SK-N-SH treated with all-trans-retinoic acid at 6 μM for 48 hours (cell line): ENCODE results near the gene SEL1L3.

ENCODE experiments used
- ARNTL ChIP-seq: fragments of 450-650 bp; formaldehyde crosslinking; IDR thresholded peaks from 2 replicates; pipeline ENCODE4 v1.5.0; 2020; ENCODE audit warnings: low read depth, mild to moderate bottlenecking, moderate library complexity, borderline replicate concordance
- BACH2 ChIP-seq: fragments of 250-450 bp; sonication (Bioruptor Pico); IDR thresholded peaks from 2 replicates; pipeline ENCODE4 v1.9.0; 2021; ENCODE audit warnings: mild to moderate bottlenecking, borderline replicate concordance
- CSDC2 ChIP-seq: fragments of 250-450 bp; sonication (Bioruptor Pico); IDR thresholded peaks from 2 replicates; pipeline ENCODE4 v1.5.0; 2020; ENCODE audit warnings: mild to moderate bottlenecking, moderate library complexity
- ESRRG ChIP-seq: fragments of 250-450 bp; sonication (Bioruptor Pico); IDR thresholded peaks from 2 replicates; pipeline ENCODE4 v1.6.1; 2021; ENCODE audit warnings: mild to moderate bottlenecking
- GLIS3 ChIP-seq: fragments of 250-450 bp; sonication (Bioruptor Pico); IDR thresholded peaks from 2 replicates; pipeline ENCODE4 v1.5.0; 2020; ENCODE audit warnings: mild to moderate bottlenecking, moderate library complexity
- POU6F1 ChIP-seq: fragments of 250-450 bp; sonication (Bioruptor Pico); IDR thresholded peaks from 2 replicates; pipeline ENCODE4 v1.8.0; 2021; ENCODE audit warnings: low read depth, mild to moderate bottlenecking, moderate library complexity, borderline replicate concordance
- RARB ChIP-seq: fragments of 250-450 bp; sonication (Bioruptor Pico); IDR thresholded peaks from 2 replicates; pipeline ENCODE4 v1.8.0; 2021; ENCODE audit warnings: mild to moderate bottlenecking, moderate library complexity
- SNAI2 ChIP-seq: fragments of 250-450 bp; sonication (Bioruptor Pico); IDR thresholded peaks from 2 replicates; pipeline ENCODE4 v1.5.0; 2020; ENCODE audit warnings: mild to moderate bottlenecking, moderate library complexity
- TCF4 ChIP-seq: fragments of 250-450 bp; sonication (Bioruptor Pico); IDR thresholded peaks from 2 replicates; pipeline ENCODE4 v1.8.0; 2021; ENCODE audit warnings: mild to moderate bottlenecking, moderate library complexity, borderline replicate concordance
- TOX ChIP-seq: fragments of 250-450 bp; sonication (Bioruptor Pico); IDR thresholded peaks from 2 replicates; pipeline ENCODE4 v1.8.0; 2021; ENCODE audit warnings: mild to moderate bottlenecking, moderate library complexity, borderline replicate concordance
- ZFP30 ChIP-seq: fragments of 450-650 bp; formaldehyde crosslinking; IDR thresholded peaks from 2 replicates; pipeline ENCODE4 v1.5.0; 2022; ENCODE audit warnings: mild to moderate bottlenecking, moderate library complexity
- TF ChIP-seq, protein P1 (sequence below): fragments of 250-450 bp; sonication (Bioruptor Pico); IDR thresholded peaks from 2 replicates; pipeline ENCODE4 v1.5.0; 2020; ENCODE audit warnings: mild to moderate bottlenecking, moderate library complexity
- TF ChIP-seq, protein P2 (sequence below): fragments of 250-450 bp; sonication (Bioruptor Pico); IDR thresholded peaks from 2 replicates; pipeline ENCODE4 v1.5.1; 2020; ENCODE audit warnings: low read depth, mild to moderate bottlenecking, moderate library complexity
- TF ChIP-seq, protein P3 (sequence below): fragments of 250-450 bp; sonication (Bioruptor Pico); IDR thresholded peaks from 2 replicates; pipeline ENCODE4 v1.8.0; 2020; ENCODE audit warnings: mild to moderate bottlenecking, moderate library complexity, borderline replicate concordance

DNA sequence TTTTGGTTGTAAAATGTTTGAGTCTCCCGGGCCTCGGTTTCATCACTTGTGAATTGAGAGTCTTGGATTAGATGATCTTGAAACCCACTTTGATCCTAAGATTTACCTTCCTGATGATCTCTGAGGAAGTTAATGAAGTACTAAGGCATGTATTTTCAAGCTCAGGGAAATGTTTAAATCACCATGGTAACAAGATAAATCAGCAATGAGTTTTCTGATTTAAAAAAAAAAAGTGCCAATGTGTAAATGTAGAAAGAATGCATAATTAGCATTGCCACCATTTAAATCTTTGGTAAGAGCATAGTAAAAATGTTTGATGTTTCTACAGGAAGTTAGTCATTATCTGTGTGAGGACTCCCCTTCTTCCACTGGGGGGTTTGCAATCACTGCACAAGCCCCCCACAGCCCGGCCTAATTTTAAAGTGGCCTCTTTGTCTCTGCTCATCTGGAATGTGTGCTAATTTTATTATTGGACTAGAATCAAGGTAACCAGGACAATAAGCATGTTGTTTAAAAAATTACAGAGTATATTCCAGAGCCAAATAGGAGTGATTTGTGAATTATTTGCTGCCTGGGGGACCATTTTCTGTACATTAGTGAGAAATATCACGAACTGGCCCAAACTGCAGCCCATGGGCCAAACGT lies 113.5 kb downstream of the SEL1L3 start:
- TF ChIP-seq SNAI2, result no peak
- no peak for TF ChIP-seq POU6F1 (CRISPR knock-in tag)
- TF ChIP-seq, protein P1, sequence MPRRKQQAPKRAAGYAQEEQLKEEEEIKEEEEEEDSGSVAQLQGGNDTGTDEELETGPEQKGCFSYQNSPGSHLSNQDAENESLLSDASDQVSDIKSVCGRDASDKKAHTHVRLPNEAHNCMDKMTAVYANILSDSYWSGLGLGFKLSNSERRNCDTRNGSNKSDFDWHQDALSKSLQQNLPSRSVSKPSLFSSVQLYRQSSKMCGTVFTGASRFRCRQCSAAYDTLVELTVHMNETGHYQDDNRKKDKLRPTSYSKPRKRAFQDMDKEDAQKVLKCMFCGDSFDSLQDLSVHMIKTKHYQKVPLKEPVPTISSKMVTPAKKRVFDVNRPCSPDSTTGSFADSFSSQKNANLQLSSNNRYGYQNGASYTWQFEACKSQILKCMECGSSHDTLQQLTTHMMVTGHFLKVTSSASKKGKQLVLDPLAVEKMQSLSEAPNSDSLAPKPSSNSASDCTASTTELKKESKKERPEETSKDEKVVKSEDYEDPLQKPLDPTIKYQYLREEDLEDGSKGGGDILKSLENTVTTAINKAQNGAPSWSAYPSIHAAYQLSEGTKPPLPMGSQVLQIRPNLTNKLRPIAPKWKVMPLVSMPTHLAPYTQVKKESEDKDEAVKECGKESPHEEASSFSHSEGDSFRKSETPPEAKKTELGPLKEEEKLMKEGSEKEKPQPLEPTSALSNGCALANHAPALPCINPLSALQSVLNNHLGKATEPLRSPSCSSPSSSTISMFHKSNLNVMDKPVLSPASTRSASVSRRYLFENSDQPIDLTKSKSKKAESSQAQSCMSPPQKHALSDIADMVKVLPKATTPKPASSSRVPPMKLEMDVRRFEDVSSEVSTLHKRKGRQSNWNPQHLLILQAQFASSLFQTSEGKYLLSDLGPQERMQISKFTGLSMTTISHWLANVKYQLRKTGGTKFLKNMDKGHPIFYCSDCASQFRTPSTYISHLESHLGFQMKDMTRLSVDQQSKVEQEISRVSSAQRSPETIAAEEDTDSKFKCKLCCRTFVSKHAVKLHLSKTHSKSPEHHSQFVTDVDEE, result no peak
- TF ChIP-seq, protein P2, sequence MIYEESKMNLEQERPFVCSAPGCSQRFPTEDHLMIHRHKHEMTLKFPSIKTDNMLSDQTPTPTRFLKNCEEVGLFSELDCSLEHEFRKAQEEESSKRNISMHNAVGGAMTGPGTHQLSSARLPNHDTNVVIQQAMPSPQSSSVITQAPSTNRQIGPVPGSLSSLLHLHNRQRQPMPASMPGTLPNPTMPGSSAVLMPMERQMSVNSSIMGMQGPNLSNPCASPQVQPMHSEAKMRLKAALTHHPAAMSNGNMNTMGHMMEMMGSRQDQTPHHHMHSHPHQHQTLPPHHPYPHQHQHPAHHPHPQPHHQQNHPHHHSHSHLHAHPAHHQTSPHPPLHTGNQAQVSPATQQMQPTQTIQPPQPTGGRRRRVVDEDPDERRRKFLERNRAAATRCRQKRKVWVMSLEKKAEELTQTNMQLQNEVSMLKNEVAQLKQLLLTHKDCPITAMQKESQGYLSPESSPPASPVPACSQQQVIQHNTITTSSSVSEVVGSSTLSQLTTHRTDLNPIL (CRISPR knock-in tag), result no peak
- TF ChIP-seq ARNTL (CRISPR knock-in tag), result no peak
- no peak for TF ChIP-seq TCF4 (CRISPR knock-in tag)
- TF ChIP-seq BACH2 (CRISPR knock-in tag), result no peak
- TF ChIP-seq GLIS3, result no peak
- TF ChIP-seq CSDC2 (CRISPR knock-in tag), result no peak
- no peak for TF ChIP-seq ESRRG (CRISPR knock-in tag)
- no peak for TF ChIP-seq ZFP30 (CRISPR knock-in tag)
- no peak for TF ChIP-seq TOX (CRISPR knock-in tag)
- TF ChIP-seq, protein P3, sequence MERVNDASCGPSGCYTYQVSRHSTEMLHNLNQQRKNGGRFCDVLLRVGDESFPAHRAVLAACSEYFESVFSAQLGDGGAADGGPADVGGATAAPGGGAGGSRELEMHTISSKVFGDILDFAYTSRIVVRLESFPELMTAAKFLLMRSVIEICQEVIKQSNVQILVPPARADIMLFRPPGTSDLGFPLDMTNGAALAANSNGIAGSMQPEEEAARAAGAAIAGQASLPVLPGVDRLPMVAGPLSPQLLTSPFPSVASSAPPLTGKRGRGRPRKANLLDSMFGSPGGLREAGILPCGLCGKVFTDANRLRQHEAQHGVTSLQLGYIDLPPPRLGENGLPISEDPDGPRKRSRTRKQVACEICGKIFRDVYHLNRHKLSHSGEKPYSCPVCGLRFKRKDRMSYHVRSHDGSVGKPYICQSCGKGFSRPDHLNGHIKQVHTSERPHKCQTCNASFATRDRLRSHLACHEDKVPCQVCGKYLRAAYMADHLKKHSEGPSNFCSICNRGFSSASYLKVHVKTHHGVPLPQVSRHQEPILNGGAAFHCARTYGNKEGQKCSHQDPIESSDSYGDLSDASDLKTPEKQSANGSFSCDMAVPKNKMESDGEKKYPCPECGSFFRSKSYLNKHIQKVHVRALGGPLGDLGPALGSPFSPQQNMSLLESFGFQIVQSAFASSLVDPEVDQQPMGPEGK (CRISPR knock-in tag), result no peak
- no peak for TF ChIP-seq RARB
